Erythroblast (primary cell): ENCODE data around the gene CNST.
"Not testable (repeated sequence)": the region's sequence is repeated elsewhere in the genome, so short reads cannot be mapped to it uniquely, and the experiment has no call there.

Experiments used
- DNase-seq, 2 experiments: peaks; one replicate each; lab custom pipeline; 2025; lab: John Stamatoyannopoulos, UW
- GATA1 ChIP-seq: IDR thresholded peaks from 2 replicates; pipeline ENCODE4 v1.6.1; 2011; ENCODE audit warnings: low read depth, mild to moderate bottlenecking, control low read depth, low read length, moderate library complexity
- POLR2A ChIP-seq: IDR thresholded peaks from 2 replicates; pipeline ENCODE4 v1.6.1; 2011; ENCODE audit warnings: mild to moderate bottlenecking, low read length

The CNST gene

GRCh38 chr1:246587032-246587431 is 20.8 kb downstream of the CNST start:
- TF ChIP-seq POLR2A: no peak

DNA sequence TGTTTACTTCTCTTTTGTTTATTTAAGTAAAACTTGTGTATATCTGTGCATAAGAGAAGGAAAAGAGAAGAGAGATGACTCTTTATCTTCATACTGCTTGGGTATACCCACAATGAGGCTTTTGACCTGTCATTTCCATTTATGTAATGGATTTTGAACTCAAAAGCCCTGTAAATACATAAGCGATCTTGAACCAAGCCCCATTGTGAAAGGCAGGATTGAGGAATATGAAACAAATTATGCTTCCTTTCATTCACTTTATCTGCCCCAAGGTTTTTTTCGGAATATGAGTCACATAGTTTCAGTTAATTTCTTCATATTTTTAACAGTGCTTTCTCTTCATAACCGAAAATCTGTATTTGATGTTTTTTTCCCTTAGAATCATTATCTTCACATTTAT is 21.4 kb downstream of the CNST start:
- DNase-seq: peak in 1 of 2 experiments; percentile 18
- TF ChIP-seq POLR2A (no peak), GATA1 (no peak)

More at GRCh38 chr1:246587032-246587431, 20.8 kb downstream of the CNST start:
- no peak for DNase-seq

DNA sequence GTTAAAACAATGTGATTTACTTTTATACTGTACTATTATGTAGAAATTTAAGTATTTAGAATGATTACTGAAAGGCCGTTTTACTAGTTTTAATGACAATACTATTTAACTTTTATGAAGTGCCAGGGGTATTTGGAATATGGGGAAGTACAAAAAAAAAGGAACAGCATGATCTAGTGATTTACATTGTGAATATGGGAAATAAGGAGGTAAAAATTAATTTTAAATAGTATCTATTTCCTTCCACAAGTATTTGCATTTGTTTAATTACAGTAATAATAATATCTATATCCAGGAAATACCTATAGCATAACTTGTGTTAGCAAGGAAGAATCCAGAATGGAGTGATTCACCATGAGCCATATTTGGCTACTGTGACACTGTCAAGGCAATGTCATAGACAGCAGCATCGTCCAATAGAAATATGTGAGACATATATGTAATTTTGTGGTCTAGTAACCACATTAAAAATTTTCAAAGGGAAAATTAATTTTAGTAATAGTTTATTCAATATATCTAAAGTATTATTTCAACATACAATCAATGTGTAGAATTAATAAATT is 22.0 kb downstream of the CNST start:
- DNase-seq: no peak
- TF ChIP-seq POLR2A (no peak), GATA1 (no peak)

- not testable (repeated sequence) for DNase-seq
Observed at GRCh38 chr1:246589919-246590318, 23.7 kb downstream of the CNST start.

GRCh38 chr1:246591047-246591446 is 24.8 kb downstream of the CNST start:
- DNase-seq: no peak
- TF ChIP-seq GATA1: no peak
- TF ChIP-seq POLR2A: no peak

GRCh38 chr1:246591504-246591903 is 25.2 kb downstream of the CNST start:
- DNase-seq: no peak
- TF ChIP-seq GATA1 (no peak), POLR2A (no peak)

- no peak for TF ChIP-seq GATA1
- no peak for TF ChIP-seq POLR2A
- no peak for DNase-seq
Observed at GRCh38 chr1:246591958-246592357, 25.7 kb downstream of the CNST start.

GRCh38 chr1:246592695-246593094 is 26.4 kb downstream of the CNST start:
- no peak for DNase-seq

GRCh38 chr1:246595146-246595545 is 28.9 kb downstream of the CNST start:
- DNase-seq: no peak
- no peak for TF ChIP-seq GATA1
- no peak for TF ChIP-seq POLR2A

More at GRCh38 chr1:246592695-246593094, 26.4 kb downstream of the CNST start:
- TF ChIP-seq POLR2A: no peak
- TF ChIP-seq GATA1: no peak

- peak in 1 of 2 experiments; percentile 34 for DNase-seq
- TF ChIP-seq POLR2A (no peak), GATA1 (no peak)
Observed at GRCh38 chr1:246597340-246597739, 31.1 kb downstream of the CNST start.

GRCh38 chr1:246597971-246598370 is 31.7 kb downstream of the CNST start:
- TF ChIP-seq POLR2A (no peak), GATA1 (no peak)
- DNase-seq: no peak

GRCh38 chr1:246599315-246599714 is 33.1 kb downstream of the CNST start:
- DNase-seq: no peak
- TF ChIP-seq POLR2A (no peak), GATA1 (no peak)

DNA sequence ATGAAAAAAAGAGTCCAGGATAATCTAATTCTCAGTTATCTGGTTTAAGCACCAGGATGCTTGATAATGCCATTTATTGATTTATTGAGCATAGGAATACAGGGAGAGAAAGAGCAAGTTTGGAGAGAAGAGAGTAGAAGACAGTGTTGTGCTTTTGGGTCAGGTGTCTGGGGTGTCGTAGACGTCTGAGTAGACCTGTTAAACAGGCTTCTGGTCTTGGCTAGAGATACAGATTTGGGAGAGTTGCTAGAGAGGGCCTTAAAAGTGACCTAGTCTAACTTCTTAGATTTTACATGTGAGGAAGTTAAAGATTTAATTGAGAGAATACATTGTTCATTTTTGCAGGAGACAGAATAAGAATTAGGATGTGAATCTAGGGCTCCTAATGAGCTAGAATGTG is 34.3 kb downstream of the CNST start:
- no peak for TF ChIP-seq GATA1
- TF ChIP-seq POLR2A: no peak
- DNase-seq: no peak

DNA sequence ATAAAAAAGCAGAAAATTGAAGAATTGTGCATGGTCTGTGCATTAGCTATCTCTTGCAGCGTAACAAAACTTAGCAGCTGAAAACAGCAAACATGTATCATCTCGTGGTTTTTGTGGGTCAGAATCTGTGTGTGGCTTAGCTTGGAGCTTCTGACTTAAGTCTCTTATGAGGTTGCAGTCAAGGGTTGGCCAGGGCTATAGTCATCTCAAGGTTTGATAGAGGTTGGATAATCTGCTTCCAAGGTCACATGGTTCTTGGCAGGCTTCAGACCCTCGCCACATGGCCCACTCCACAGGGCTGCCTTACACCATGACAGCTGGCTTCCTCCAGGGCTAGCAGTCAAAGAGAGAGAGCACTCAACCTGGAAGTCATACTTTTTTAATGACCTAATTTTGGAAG is 35.9 kb downstream of the CNST start:
- DNase-seq: no peak
- no peak for TF ChIP-seq GATA1
- no peak for TF ChIP-seq POLR2A

DNA sequence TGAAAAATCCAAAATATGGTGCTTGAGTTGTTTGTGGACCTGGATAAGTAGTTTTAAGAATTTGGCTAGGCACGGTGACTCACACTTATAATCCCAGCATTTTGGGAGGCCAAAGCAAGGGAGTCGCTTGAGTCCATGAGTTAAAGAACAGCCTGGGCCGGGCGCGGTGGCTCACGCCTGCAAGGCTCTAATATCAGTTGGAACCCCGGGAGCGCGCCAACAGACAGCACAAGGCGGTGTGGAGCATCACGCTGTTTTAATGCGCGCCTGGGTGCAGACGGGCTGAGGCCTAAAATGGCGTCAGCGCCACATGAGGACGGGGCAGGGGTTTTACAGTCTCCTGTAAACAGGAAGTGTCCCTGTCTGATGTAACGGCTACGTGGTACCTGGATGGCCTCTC is 39.0 kb downstream of the CNST start:
- not testable (repeated sequence) for DNase-seq
